ENCODE measurements around the gene CHD3.

Gene CHD3

DNA sequence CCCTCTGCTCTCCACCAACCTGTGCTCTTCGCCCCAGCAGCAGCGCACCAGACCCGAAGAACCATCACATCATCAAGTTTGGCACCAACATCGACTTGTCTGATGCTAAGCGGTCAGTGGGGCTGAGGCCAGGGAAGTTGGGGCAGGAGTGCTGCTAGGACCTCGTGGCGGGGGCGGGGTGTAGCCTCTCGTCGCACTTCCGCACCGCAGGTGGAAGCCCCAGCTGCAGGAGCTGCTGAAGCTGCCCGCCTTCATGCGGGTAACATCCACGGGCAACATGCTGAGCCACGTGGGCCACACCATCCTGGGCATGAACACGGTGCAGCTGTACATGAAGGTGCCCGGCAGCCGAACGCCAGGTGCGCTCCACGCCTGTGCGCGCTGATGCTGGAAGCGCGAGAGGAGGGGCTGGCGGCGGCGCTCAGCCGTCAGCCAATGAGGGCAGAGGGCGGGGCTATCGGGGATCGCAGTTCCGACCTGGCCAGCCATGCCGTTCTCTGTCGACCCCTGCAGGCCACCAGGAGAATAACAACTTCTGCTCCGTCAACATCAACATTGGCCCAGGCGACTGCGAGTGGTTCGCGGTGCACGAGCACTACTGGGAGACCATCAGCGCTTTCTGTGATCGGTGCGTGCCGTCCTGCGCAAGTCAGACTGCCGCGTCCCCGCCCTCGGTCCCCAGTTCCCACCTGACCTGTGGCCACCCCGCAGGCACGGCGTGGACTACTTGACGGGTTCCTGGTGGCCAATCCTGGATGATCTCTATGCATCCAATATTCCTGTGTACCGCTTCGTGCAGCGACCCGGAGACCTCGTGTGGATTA is 36.9 kb upstream of the CHD3 start:
- peaks cover 16 to 68% of the 10 kb centered on the region in 2 experiments for H3K36me3 ChIP-seq (ENCODE audit: control insufficient read depth in 2 of 2, insufficient read depth in 1 of 2, low read length in 2 of 2)
- POLR2A ChIA-PET = no interaction called here
- peaks cover 5% of the 10 kb centered on the region; the same call in 1 of the 2 replicates for H3K4me1 ChIP-seq (ENCODE audit: control insufficient read depth, insufficient read depth, low read length)
- CTCF ChIA-PET = interaction anchor here (0.6 to 2.8 kb wide), 10 partner anchors 9 to 108 kb away, joined by 3 to 17 read pairs (median 7); partner anchors contain the start of gene KDM6B
- H3K9me3 ChIP-seq (ENCODE audit: control insufficient read depth, insufficient read depth, low read depth, low read length) = no peaks in the 10 kb centered on the region
- no peak overlapping the region for H3K4me3 ChIP-seq (ENCODE audit: low read depth, low read length)
- H3K27ac ChIP-seq (ENCODE audit: extremely low read depth, low read depth, low read length) = no peak overlapping the region
- TF ChIP-seq ZNF654 (tag by site-specific recombination; IDR thresholded peaks at IDR 0.05; ENCODE audit: low read depth) = peak; percentile 31; the same call in 1 of the 2 replicates
- no peak for TF ChIP-seq RBAK (tag by site-specific recombination; IDR thresholded peaks at IDR 0.05)
- no peak for TF ChIP-seq ZNF48 (tag by site-specific recombination; IDR thresholded peaks at IDR 0.05)
- TF ChIP-seq WT1 (tag by site-specific recombination; IDR thresholded peaks at IDR 0.05) = no peak
- no peak for TF ChIP-seq GLI4 (tag by site-specific recombination; IDR thresholded peaks at IDR 0.05)
- TF ChIP-seq, protein P1, sequence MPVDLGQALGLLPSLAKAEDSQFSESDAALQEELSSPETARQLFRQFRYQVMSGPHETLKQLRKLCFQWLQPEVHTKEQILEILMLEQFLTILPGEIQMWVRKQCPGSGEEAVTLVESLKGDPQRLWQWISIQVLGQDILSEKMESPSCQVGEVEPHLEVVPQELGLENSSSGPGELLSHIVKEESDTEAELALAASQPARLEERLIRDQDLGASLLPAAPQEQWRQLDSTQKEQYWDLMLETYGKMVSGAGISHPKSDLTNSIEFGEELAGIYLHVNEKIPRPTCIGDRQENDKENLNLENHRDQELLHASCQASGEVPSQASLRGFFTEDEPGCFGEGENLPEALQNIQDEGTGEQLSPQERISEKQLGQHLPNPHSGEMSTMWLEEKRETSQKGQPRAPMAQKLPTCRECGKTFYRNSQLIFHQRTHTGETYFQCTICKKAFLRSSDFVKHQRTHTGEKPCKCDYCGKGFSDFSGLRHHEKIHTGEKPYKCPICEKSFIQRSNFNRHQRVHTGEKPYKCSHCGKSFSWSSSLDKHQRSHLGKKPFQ (tag by site-specific recombination; IDR thresholded peaks at IDR 0.05) = 0 out of 2 replicates have a peak, but pooled peaks have one; percentile 16
- TF ChIP-seq, protein P2, sequence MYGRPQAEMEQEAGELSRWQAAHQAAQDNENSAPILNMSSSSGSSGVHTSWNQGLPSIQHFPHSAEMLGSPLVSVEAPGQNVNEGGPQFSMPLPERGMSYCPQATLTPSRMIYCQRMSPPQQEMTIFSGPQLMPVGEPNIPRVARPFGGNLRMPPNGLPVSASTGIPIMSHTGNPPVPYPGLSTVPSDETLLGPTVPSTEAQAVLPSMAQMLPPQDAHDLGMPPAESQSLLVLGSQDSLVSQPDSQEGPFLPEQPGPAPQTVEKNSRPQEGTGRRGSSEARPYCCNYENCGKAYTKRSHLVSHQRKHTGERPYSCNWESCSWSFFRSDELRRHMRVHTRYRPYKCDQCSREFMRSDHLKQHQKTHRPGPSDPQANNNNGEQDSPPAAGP (tag by site-specific recombination; IDR thresholded peaks at IDR 0.05) = no peak; the same call in 1 of the 2 replicates
- TF ChIP-seq ZNF341 (tag by site-specific recombination; IDR thresholded peaks at IDR 0.05; ENCODE audit: low read depth) = no peak
- TF ChIP-seq ZIC2 (tag by site-specific recombination; IDR thresholded peaks at IDR 0.05) = no peak
- TF ChIP-seq ZNF2 (tag by site-specific recombination; IDR thresholded peaks at IDR 0.05) = no peak
- no peak for TF ChIP-seq ZFP37 (tag by site-specific recombination; IDR thresholded peaks at IDR 0.05)
- TF ChIP-seq ZNF660 (tag by site-specific recombination; IDR thresholded peaks at IDR 0.05) = 0 out of 2 replicates have a peak, but pooled peaks have one; percentile 19
- no peak for TF ChIP-seq ZNF121 (tag by site-specific recombination; IDR thresholded peaks at IDR 0.05)
- TF ChIP-seq HOXC10 (CRISPR knock-in tag; IDR thresholded peaks at IDR 0.05) = 0 out of 2 replicates have a peak, but pooled peaks have one; percentile 70
- 0 out of 2 replicates have a peak, but pooled peaks have one; percentile 27 for TF ChIP-seq KLF8 (tag by site-specific recombination; IDR thresholded peaks at IDR 0.05)
- peak; percentile 55 for TF ChIP-seq SP2 (tag by site-specific recombination; IDR thresholded peaks at IDR 0.05)
- TF ChIP-seq, protein P3, sequence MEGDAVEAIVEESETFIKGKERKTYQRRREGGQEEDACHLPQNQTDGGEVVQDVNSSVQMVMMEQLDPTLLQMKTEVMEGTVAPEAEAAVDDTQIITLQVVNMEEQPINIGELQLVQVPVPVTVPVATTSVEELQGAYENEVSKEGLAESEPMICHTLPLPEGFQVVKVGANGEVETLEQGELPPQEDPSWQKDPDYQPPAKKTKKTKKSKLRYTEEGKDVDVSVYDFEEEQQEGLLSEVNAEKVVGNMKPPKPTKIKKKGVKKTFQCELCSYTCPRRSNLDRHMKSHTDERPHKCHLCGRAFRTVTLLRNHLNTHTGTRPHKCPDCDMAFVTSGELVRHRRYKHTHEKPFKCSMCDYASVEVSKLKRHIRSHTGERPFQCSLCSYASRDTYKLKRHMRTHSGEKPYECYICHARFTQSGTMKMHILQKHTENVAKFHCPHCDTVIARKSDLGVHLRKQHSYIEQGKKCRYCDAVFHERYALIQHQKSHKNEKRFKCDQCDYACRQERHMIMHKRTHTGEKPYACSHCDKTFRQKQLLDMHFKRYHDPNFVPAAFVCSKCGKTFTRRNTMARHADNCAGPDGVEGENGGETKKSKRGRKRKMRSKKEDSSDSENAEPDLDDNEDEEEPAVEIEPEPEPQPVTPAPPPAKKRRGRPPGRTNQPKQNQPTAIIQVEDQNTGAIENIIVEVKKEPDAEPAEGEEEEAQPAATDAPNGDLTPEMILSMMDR (tag by site-specific recombination; IDR thresholded peaks at IDR 0.05) = peak; percentile 53
- TF ChIP-seq SP3 (tag by site-specific recombination; IDR thresholded peaks at IDR 0.05) = peak; percentile 42; the same call in 1 of the 2 replicates
- TF ChIP-seq ZNF292 (tag by site-specific recombination; IDR thresholded peaks at IDR 0.05; ENCODE audit: borderline replicate concordance, low read depth) = no peak
- TF ChIP-seq SALL2 (tag by site-specific recombination; IDR thresholded peaks at IDR 0.05; ENCODE audit: borderline replicate concordance) = no peak
- TF ChIP-seq ZNF335 (tag by site-specific recombination; conservative IDR thresholded peaks at IDR 0.05) = peak; percentile 28; the same call in 1 of the 2 replicates
- TF ChIP-seq, protein P4, sequence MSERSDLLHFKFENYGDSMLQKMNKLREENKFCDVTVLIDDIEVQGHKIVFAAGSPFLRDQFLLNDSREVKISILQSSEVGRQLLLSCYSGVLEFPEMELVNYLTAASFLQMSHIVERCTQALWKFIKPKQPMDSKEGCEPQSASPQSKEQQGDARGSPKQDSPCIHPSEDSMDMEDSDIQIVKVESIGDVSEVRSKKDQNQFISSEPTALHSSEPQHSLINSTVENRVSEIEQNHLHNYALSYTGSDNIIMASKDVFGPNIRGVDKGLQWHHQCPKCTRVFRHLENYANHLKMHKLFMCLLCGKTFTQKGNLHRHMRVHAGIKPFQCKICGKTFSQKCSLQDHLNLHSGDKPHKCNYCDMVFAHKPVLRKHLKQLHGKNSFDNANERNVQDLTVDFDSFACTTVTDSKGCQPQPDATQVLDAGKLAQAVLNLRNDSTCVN (tag by site-specific recombination; optimal IDR thresholded peaks at IDR 0.05) = peak; percentile 46
- TF ChIP-seq ZNF549 (tag by site-specific recombination; IDR thresholded peaks at IDR 0.05) = no peak
- no peak for TF ChIP-seq ZFP3 (tag by site-specific recombination; IDR thresholded peaks at IDR 0.05; ENCODE audit: low read depth)
- TF ChIP-seq ZNF596 (tag by site-specific recombination; IDR thresholded peaks at IDR 0.05) = no peak
- TF ChIP-seq KLF7 (tag by site-specific recombination; IDR thresholded peaks at IDR 0.05; ENCODE audit: borderline replicate concordance) = no peak
- TF ChIP-seq SP7 (tag by site-specific recombination; IDR thresholded peaks at IDR 0.05) = 0 out of 2 replicates have a peak, but pooled peaks have one; percentile 11
- TF ChIP-seq KLF9 (tag by site-specific recombination; IDR thresholded peaks at IDR 0.05; ENCODE audit: low read depth) = no peak
- TF ChIP-seq PRDM1 (tag by site-specific recombination; IDR thresholded peaks at IDR 0.05) = no peak
- no peak for TF ChIP-seq ZNF624 (tag by site-specific recombination; IDR thresholded peaks at IDR 0.05)
- TF ChIP-seq ZNF274 (IDR thresholded peaks at IDR 0.05; ENCODE audit: low read length) = no peak
- TF ChIP-seq ZNF274 (tag by site-specific recombination; IDR thresholded peaks at IDR 0.05; ENCODE audit: borderline replicate concordance) = no peak
- TF ChIP-seq ZSCAN30 (tag by site-specific recombination; IDR thresholded peaks at IDR 0.05) = no peak
